GM03348 (cell line): Measurements from ENCODE around the gene WIPI1.
"Not testable (repeated sequence)": the region's sequence is repeated elsewhere in the genome, so short reads cannot be mapped to it uniquely, and the experiment has no call there.

Experiments
- DNase-seq: peaks from one replicate; pipeline ENCODE4 v3.0.0; 2012; ENCODE audit warnings: low spot score

The WIPI1 gene

GRCh38 chr17:68413597-68414560 lies 43.4 kb downstream of the WIPI1 start:
- DNase-seq: not testable (repeated sequence)

DNA sequence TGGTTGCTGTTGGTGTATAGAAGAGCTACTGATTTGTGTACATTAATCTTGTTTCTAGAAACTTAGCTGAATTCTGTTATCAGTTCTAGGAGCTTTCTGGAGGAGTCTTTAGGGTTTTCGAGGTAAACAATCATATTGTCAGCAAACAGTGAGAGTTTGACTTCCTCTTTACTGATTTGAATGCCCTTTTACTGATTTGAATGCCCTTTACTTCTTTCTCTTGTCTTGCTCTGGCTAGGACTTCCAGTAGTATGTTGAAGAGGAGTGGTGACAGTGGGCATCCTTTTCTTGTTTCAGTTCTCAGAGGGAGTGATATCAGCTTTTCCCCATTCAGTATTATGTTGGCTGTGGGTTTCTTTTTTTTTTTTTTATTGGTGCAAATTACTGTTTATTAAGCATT lies 49.6 kb downstream of the WIPI1 start:
- DNase-seq: not testable (repeated sequence)

GRCh38 chr17:68403837-68404236 lies 53.5 kb downstream of the WIPI1 start:
- DNase-seq: not testable (repeated sequence)

DNA sequence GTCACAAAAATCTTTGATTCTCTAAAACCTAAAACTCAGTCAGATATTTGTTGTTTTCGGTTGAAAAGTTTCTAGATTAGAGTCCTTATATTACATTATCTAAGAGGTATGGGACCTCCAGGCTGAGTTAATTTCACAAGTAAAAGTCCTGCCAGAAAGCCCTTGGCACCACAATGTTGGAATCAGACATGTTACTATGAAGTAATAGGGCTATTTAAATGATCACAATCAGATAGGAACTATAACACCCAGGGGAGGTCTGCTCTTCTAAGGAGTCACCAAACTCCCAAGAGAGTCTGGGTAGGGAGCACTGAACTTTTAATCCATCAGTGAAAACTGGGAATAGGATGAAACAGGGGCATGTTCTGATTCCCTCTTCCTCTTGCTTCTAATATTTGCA lies 54.2 kb downstream of the WIPI1 start:
- DNase-seq: no peak

DNA sequence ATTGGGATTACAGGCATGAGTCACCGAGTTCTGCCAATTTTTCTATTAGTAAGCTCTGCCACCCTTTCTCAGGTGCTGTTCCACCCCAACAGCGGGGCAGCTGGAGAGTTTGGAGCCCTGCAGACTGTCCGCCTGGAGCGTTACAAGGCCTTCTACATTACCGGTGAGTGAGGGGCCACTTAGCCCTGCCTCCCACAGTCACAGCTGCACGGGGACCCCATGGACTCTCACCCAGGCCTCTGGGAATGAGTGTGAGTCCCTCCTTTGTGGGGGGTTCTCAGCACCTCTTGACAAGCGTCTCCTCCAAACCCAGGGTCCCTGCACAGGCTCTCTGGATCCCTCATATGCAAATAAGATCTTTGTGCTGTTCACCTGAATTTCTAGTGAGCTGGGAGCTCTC lies 56.0 kb downstream of the WIPI1 start:
- DNase-seq: no peak

DNA sequence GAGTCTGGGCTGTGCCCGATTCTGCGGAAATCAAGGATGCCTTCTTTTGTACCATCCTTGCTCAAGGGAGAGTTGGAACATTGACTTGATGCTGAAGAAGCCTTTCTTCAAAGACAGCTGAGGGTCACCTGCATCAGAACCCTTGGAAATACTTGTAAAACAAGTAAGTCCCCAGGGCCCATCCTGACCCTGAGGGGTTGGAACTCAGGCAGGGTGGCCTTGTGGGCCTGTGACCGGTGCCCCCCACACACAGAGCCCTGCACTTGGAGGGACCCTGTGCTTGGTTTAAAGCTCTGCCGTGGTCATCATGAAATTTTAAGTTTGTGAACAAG lies 56.9 kb downstream of the WIPI1 start:
- DNase-seq: no peak

GRCh38 chr17:68399638-68400403 lies 57.5 kb downstream of the WIPI1 start:
- DNase-seq: peak; percentile 45

DNA sequence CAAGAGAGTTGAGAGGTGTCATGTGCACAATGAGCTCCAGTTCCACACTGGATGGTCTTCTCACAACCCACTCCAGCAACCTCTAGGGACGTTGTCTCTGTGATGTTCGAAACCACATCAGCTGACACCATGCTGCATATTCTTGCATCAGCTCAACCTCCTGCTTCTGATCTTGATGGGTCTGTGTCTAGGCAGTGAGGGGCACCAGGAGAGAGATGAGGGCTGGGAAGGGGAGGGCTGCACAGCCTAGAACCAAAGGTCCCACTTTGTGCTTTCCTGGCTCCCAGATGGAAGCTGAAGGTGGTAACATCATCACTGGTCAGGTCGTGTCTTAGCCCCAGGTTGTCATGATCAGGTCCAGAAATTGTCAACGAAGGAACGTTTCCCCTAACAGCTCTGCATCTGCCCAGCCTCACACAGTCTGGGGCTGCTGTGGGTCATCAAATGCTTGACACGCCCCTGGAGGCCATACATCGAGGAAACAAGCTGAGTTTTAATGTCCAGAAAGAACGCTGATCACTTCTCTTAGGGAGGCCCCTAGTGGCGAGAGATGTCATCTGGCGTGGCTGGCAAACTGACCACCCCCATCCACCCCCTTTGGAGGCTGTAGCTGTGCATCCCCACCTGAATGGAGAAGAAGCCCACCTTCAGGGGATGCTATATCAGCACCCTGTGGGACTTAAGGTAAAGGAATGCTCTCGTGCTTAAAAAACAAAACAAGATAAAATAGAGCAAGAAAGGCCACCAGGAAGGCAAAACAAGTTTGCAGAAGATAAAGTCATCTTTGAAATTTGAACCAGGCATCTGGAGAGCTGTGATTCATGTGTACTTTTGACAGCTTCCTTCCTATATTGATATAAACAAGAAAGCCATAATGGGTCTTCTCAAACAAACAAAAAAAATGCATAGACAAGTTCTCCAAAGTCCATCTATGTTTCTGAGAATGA lies 58.3 kb downstream of the WIPI1 start:
- peak; percentile 88 for DNase-seq

DNA sequence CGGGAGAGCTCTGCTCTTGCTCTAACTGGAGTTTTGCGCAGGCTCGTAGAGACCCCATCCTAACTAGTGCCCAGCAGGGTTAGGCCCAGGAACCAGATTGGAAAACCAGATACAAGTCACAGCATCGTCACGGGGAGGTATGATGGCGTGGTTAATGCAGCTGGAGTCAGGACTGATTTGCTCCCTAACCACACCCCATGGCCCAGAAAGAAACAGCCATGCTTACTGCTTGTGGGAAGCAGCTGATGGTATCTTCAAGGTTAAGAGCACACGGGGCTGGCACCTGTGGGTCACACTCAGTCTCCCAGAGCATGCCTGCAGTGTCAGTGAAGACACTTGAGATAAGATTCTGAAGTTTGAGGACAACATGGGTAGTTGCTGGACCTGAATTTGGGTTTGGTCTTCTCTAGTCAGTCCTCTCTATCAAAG lies 60.2 kb downstream of the WIPI1 start:
- DNase-seq: no peak

DNA sequence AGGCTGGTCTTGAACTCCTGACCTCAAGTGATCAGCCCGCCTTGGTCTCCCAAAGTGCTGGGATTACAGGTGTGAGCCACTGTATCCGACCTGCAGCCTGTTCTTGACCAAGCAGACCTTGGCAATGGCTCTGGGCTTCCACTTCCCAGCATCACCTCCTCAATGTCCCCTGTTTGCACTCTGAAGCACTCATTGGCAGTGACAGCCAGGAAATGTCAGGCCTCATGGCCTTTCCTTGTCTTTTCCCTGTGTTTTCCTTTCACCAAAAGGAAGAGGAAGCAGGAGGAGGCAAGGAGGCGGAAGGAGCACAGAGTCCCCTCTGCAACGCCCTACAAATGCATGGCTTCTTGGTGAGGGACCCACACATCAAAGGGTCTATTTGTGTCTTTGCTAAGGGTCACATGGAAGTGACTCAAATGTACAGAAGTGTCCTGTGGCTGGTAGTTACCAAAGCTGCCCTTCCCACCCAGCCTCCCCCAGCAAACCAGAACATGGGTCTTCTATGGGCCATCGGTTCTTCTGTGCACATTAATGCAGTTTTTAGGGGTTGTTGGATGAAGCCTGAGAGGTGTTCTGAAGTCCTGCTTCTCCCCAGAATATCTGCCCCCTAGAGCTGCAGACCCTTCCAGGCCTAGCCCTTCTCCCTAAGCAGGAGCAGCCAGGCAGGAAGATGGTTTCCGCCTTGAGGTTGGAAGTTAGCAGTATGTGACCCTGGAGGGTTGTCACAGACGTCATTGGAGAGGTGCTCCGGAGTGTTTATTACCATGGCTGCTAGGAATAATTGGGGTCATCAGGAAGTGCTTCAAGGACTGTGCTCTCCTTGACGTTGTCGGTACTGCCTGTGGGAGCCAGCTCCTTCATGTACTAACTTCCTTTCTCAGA lies 60.8 kb downstream of the WIPI1 start:
- no peak for DNase-seq

DNA sequence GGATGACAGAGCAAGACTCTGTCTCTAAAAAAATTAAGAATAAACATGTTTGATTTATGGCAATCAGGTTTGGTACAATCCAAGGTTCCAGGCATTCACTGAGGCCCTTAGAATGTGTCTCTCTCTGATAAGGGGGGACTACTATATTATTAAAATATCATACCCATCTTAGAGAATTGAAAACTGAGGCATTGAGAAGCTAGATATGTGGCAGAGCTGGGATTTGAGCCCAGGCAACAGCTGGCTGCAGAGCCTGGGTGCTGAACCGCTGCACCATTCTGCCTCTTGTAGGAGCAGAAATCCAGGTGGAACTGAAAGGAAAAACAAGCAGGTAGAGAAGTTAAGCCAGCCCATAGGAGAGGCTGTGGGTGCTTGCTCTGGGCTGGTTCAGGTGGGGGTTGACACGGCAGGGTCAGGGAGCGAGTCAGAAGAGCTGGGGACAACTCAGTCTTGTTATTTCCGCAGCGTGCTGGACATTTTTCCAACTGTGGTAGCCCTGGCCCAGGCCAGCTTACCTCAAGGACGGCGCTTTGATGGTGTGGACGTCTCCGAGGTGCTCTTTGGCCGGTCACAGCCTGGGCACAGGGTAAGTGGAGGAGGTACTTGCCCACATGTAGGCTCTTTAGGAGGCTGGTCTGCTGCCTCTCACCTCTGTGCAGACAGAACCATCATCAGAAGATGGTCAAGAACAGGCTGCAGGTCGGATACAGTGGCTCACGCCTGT lies 62.5 kb downstream of the WIPI1 start:
- DNase-seq: no peak

GRCh38 chr17:68391561-68392268 lies 65.6 kb downstream of the WIPI1 start:
- no peak for DNase-seq

GRCh38 chr17:68390888-68391545 lies 66.3 kb downstream of the WIPI1 start:
- DNase-seq: no peak

DNA sequence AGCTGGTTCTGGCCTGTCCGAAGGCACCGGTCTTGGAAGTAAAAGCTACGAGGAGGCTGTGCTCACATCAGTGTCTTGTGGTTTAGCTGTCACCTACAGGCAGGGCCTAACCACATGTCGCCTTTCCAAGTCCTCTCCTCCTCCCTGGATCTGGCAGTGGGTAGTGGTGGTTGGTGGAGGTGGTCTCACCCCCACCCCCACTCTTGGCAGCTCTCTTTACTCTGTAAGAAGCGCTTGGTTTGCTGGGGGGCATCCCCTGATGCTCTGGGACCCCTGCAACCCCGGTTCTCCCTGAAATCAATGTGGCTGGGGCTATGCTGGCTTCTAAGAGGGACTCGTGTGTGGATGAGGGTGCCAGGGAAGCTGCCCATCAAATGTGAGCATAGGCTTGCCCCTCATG lies 68.3 kb downstream of the WIPI1 start:
- DNase-seq: no peak

GRCh38 chr17:68387435-68388218 lies 69.7 kb downstream of the WIPI1 start:
- DNase-seq: no peak

GRCh38 chr17:68385490-68386215 lies 71.6 kb downstream of the WIPI1 start:
- DNase-seq: no peak

DNA sequence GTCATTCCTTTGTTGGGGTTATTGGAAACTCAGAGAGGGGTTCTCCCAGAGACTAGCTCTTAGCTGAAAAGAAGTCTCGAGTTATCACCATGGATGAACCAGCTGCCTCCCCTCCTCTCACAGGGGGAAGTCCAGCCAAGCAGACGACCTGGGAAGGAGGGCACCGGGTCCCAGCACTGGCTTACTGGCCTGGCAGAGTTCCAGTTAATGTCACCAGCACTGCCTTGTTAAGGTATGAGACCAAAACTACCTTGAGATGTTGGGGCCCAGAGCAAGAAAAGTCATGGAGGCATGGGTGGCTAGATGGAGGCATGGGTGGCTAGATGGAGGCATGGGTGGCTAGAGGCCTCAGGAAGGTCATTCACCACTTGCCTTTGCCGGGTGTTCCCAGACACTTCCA lies 72.4 kb downstream of the WIPI1 start:
- DNase-seq: no peak

DNA sequence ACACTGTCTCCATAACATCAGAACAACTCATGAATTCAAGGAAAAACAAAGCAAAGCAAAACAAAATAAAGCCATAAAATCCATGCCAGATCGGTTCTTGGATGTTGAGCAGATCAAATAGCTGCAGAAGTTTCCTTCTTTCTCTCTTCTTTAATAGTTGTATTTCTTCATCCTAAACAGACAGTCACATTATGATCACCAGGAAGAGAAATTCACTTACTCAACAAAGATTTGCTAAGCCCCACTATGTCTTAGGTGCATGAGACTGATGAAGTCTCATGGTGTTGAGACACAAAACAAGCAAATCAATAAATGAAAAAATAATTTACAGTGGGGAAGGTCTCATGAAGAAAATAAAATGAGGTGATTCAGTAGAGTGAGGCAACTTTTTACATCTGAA lies 72.8 kb downstream of the WIPI1 start:
- DNase-seq: no peak
